ENCODE results near the gene LRRC52.

DNA sequence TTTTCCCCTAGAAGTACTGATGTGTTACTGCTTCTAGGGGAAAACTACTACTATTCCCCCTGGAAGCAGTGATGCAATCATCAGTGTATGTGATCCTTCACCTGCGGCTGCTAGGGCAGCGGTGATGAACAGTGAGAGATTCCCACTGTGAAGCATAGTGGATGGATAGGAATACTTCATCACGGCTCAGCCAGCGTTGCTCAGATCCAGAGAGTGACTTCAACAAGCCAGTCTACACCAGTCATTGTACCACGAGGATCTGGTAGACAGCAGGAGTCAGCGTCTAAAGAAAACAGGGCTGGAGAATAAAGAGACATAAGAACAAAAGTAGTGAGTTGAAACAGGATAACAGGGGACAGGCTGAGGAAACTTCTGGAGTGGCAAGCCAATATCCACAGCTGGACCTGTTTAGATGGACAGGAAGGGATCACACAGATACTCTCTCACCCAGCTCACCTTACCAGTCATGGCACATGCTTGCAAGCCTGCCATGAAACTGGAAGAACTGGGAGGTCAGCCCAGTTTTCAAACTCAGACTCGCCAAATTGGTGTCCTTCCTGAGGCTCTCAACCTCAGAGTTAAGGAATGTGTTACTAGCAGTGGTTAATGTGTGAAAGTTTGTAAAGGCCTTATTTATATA, 42.4 kb upstream of the LRRC52 start:
- TF ChIP-seq POLR2A (IDR thresholded peaks at IDR 0.05) (no peak), CTCF (IDR thresholded peaks at IDR 0.05) (no peak), POLR2AphosphoS5 (IDR thresholded peaks at IDR 0.05) (no peak)
